ENCODE data around the gene SEPTIN2. TPM values are rescaled to one million over a fixed set of nuclear protein-coding genes. Genes with fewer than 3 reads are reported as not detected.

Gene SEPTIN2
- total and polyA plus RNA-seq, 2 donors from 2014 or later = 187 to 435 TPM

DNA sequence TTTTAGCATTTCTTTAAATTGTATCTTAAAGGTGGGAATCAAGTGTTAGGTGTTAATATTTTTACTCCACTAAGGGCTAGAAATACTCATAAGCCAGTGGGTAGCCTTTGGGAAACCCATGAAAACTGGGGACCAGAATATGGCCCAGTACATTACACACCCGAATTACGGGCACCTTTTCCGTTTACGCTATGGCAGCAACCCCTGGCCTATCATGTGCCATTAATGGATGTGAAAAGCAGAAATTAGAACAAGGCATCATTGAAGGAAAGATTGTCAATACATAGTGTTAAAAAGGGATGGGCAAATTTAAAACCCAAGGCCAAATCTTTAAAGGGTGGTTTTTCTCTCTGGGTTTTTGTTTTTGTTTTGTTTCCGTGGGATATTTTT lies 41.1 kb downstream of the SEPTIN2 start:
- DNase-seq = no peak
- H3K9me3 ChIP-seq (ENCODE audit: control insufficient read depth in 2 of 3, insufficient read depth in 1 of 3, low read length in 3 of 3) = no peaks in the 10 kb centered on the region
- peaks cover 0 to 6% (median 0%) of the 10 kb centered on the region in 3 donors for H3K36me3 ChIP-seq (ENCODE audit: control insufficient read depth in 2 of 3, insufficient read depth in 3 of 3, low read length in 3 of 3)
- FAIRE-seq = no peak
- intact Hi-C loops (cut with DNase I) = no loop called here
- H3K9ac ChIP-seq (ENCODE audit: low read length in 3 of 3) = peak overlapping the region; percentile 7 to 76 (median 76)
- H3K4me3 ChIP-seq (ENCODE audit: low read length in 3 of 3) = peak overlapping the region; percentile 48 to 77 (median 77)
- peak overlapping the region; percentile 68 for H3K27ac ChIP-seq (ENCODE audit: low read depth in 2 of 2, low read length in 2 of 2)
- TF ChIP-seq CTCF (IDR thresholded peaks at IDR 0.05; ENCODE audit: borderline replicate concordance, extremely low read depth, insufficient read depth) = no peak
- H3K4me1 ChIP-seq (ENCODE audit: control insufficient read depth in 2 of 3, insufficient read depth in 2 of 3, low read depth in 1 of 3, low read length in 3 of 3) = peaks cover 3 to 39% (median 31%) of the 10 kb centered on the region in 3 donors
- H3K27me3 ChIP-seq (ENCODE audit: control insufficient read depth, insufficient read depth, low read length) = no peaks in the 10 kb centered on the region

- peaks cover 3 to 33% (median 28%) of the 10 kb centered on the region in 3 donors for H3K4me1 ChIP-seq (ENCODE audit: control insufficient read depth in 2 of 3, insufficient read depth in 2 of 3, low read depth in 1 of 3, low read length in 3 of 3)
- intact Hi-C loops (cut with DNase I) = no loop called here
- DNase-seq (no peak), FAIRE-seq (no peak)
- peak overlapping the region in 1 of 3 donors; percentile 76 for H3K9ac ChIP-seq (ENCODE audit: low read length in 3 of 3)
- H3K36me3 ChIP-seq (ENCODE audit: control insufficient read depth in 2 of 3, insufficient read depth in 3 of 3, low read length in 3 of 3) = peaks cover 0 to 3% (median 0%) of the 10 kb centered on the region in 3 donors
- H3K4me3 ChIP-seq (ENCODE audit: low read length in 3 of 3) = peak overlapping the region; percentile 48 to 77 (median 77)
- no peaks in the 10 kb centered on the region for H3K27me3 ChIP-seq (ENCODE audit: control insufficient read depth, insufficient read depth, low read length)
- no peak overlapping the region for H3K27ac ChIP-seq (ENCODE audit: low read depth in 2 of 2, low read length in 2 of 2)
- no peaks in the 10 kb centered on the region for H3K9me3 ChIP-seq (ENCODE audit: control insufficient read depth in 2 of 3, insufficient read depth in 1 of 3, low read length in 3 of 3)
- TF ChIP-seq CTCF (IDR thresholded peaks at IDR 0.05; ENCODE audit: borderline replicate concordance, extremely low read depth, insufficient read depth) = no peak
Measured at GRCh38 chr2:241357531-241357930, 41.8 kb downstream of the SEPTIN2 start.

GRCh38 chr2:241358470-241358869 lies 42.7 kb downstream of the SEPTIN2 start:
- no peak for FAIRE-seq

More at GRCh38 chr2:241358470-241358869, 42.7 kb downstream of the SEPTIN2 start:
- DNase-seq = no peak
- Histone ChIP-seq H3K9me3 (ENCODE audit: control insufficient read depth in 2 of 3, insufficient read depth in 1 of 3, low read length in 3 of 3) (no peaks in the 10 kb centered on the region), H3K36me3 (ENCODE audit: control insufficient read depth in 2 of 3, insufficient read depth in 3 of 3, low read length in 3 of 3) (no peaks in the 10 kb centered on the region), H3K4me3 (ENCODE audit: low read length in 3 of 3) (no peak overlapping the region), H3K27me3 (ENCODE audit: control insufficient read depth, insufficient read depth, low read length) (no peaks in the 10 kb centered on the region), H3K27ac (ENCODE audit: low read depth in 2 of 2, low read length in 2 of 2) (no peak overlapping the region), H3K9ac (ENCODE audit: low read length in 3 of 3) (peak overlapping the region in 1 of 3 donors; percentile 9), H3K4me1 (ENCODE audit: control insufficient read depth in 2 of 3, insufficient read depth in 2 of 3, low read depth in 1 of 3, low read length in 3 of 3) (peaks cover 3 to 36% (median 32%) of the 10 kb centered on the region in 3 donors)
- no peak for TF ChIP-seq CTCF (IDR thresholded peaks at IDR 0.05; ENCODE audit: borderline replicate concordance, extremely low read depth, insufficient read depth)
- intact Hi-C loops (cut with DNase I) = no loop called here
